ENCODE measurements around the gene STRIP2. TPM values are rescaled to one million over a fixed set of nuclear protein-coding genes. Genes with fewer than 3 reads are reported as not detected.

Gene STRIP2
- total and polyA plus RNA-seq, 2 of the 13 experiments (the other 11 are each of a cell fraction or from before 2014, with no cell fraction given) = 3.9 to 8.2 TPM

DNA sequence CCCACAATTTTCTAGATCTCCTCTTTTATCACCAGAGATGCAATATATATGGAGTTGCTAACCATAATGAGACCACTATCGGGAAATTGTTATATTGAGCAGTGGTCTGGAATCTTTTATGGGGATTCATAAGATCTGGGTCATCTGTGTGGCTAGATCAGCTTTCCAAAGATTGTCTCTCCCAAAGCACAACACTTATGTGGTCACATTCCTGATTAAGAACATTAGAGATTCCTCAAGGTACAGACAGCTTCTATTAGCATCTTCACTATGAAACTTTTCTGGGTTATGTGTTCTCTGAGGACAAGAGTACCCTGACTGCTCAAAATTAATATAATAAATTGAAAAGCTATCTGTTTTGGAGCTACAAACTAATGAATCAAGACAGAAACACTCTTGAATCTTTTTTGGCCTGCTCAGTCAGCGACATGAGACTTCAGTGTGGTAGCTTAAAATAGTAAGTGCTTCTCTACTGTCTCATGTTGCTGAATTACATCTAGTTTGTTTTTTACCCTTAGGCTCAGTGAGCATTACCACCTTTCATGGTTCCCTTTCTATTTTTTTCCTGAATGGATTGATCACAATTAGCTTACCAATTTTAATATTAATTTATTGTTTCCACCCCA, 42.6 kb upstream of the STRIP2 start:
- intact Hi-C loops (cut with micrococcal nuclease; ENCODE audit: unreplicated experiment) = no loop called here
- Histone ChIP-seq H3K27ac (ENCODE audit: extremely low read length, insufficient read depth, low read length) (no peak overlapping the region), H3K9ac (ENCODE audit: insufficient read depth, low read depth, low read length) (no peak overlapping the region), H3K36me3 (replicated peaks in 1 of 2; ENCODE audit: control insufficient read depth in 1 of 2, insufficient read depth in 2 of 2, low read length in 2 of 2) (0 out of 5 replicates have a peak, but pooled peaks cover 0 to 3% of the 10 kb centered on the region in 2 experiments), H3K4me3 (replicated peaks in 1 of 3; ENCODE audit: insufficient read depth in 1 of 3, low read depth in 2 of 3, low read length in 3 of 3) (no peak overlapping the region), H3K27me3 (ENCODE audit: control insufficient read depth in 1 of 2, insufficient read depth in 2 of 2, low read length in 2 of 2) (no peaks in the 10 kb centered on the region), H3K79me2 (ENCODE audit: insufficient read depth, low read length) (no peaks in the 10 kb centered on the region), H3K9me3 (ENCODE audit: low read length) (no peaks in the 10 kb centered on the region), H3K4me2 (ENCODE audit: low read depth, low read length) (no peak overlapping the region), H3K4me1 (ENCODE audit: insufficient read depth, low read length) (peaks cover 7% of the 10 kb centered on the region), H2AFZ (ENCODE audit: low read length) (no peak overlapping the region), H4K20me1 (ENCODE audit: insufficient read depth, low read length) (no peaks in the 10 kb centered on the region)
- DNase-seq (ENCODE audit: low spot score) (no peak), ATAC-seq (no peak), FAIRE-seq (no peak)
- WGBS (ENCODE audit: low lambda C conversion rate) = 94% methylated on average over 2 of the region's 2 CpGs
- in situ Hi-C loops (cut with HindIII; ENCODE audit: extremely low pct_ligation_motif_present, low pct_unique_long_range_greater_than_20kb) = no loop called here
- POLR2A ChIA-PET = no interaction called here
- CTCF ChIA-PET (ENCODE audit: low intra/inter-chr PET ratio, low total read pairs) = no interaction called here
- no TSS peak for BruUV-seq (replicated peaks)
- TF ChIP-seq, protein P1, sequence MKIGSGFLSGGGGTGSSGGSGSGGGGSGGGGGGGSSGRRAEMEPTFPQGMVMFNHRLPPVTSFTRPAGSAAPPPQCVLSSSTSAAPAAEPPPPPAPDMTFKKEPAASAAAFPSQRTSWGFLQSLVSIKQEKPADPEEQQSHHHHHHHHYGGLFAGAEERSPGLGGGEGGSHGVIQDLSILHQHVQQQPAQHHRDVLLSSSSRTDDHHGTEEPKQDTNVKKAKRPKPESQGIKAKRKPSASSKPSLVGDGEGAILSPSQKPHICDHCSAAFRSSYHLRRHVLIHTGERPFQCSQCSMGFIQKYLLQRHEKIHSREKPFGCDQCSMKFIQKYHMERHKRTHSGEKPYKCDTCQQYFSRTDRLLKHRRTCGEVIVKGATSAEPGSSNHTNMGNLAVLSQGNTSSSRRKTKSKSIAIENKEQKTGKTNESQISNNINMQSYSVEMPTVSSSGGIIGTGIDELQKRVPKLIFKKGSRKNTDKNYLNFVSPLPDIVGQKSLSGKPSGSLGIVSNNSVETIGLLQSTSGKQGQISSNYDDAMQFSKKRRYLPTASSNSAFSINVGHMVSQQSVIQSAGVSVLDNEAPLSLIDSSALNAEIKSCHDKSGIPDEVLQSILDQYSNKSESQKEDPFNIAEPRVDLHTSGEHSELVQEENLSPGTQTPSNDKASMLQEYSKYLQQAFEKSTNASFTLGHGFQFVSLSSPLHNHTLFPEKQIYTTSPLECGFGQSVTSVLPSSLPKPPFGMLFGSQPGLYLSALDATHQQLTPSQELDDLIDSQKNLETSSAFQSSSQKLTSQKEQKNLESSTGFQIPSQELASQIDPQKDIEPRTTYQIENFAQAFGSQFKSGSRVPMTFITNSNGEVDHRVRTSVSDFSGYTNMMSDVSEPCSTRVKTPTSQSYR (CRISPR knock-in tag; IDR thresholded peaks at IDR 0.05; ENCODE audit: borderline replicate concordance) = no peak
- TF ChIP-seq, protein P2, sequence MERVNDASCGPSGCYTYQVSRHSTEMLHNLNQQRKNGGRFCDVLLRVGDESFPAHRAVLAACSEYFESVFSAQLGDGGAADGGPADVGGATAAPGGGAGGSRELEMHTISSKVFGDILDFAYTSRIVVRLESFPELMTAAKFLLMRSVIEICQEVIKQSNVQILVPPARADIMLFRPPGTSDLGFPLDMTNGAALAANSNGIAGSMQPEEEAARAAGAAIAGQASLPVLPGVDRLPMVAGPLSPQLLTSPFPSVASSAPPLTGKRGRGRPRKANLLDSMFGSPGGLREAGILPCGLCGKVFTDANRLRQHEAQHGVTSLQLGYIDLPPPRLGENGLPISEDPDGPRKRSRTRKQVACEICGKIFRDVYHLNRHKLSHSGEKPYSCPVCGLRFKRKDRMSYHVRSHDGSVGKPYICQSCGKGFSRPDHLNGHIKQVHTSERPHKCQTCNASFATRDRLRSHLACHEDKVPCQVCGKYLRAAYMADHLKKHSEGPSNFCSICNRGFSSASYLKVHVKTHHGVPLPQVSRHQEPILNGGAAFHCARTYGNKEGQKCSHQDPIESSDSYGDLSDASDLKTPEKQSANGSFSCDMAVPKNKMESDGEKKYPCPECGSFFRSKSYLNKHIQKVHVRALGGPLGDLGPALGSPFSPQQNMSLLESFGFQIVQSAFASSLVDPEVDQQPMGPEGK (CRISPR knock-in tag; IDR thresholded peaks at IDR 0.05) = no peak
- no peak for TF ChIP-seq FOXK2 (IDR thresholded peaks at IDR 0.05)
- TF ChIP-seq ZNF713 (CRISPR knock-in tag; IDR thresholded peaks at IDR 0.05) = no peak
- no peak for TF ChIP-seq ATM (IDR thresholded peaks at IDR 0.05; ENCODE audit: borderline replicate concordance)
- TF ChIP-seq AHR (CRISPR knock-in tag; IDR thresholded peaks at IDR 0.05) = no peak
- no peak for TF ChIP-seq ZSCAN20 (CRISPR knock-in tag; IDR thresholded peaks at IDR 0.05; ENCODE audit: borderline replicate concordance)
- no peak for TF ChIP-seq CHD2 (IDR thresholded peaks at IDR 0.05; ENCODE audit: low read depth, low read length)
- TF ChIP-seq, protein P3, sequence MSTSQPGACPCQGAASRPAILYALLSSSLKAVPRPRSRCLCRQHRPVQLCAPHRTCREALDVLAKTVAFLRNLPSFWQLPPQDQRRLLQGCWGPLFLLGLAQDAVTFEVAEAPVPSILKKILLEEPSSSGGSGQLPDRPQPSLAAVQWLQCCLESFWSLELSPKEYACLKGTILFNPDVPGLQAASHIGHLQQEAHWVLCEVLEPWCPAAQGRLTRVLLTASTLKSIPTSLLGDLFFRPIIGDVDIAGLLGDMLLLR (CRISPR knock-in tag; IDR thresholded peaks at IDR 0.05) = no peak
- TF ChIP-seq ATF7-NPFF (CRISPR knock-in tag; IDR thresholded peaks at IDR 0.05; ENCODE audit: low read depth) = no peak
- TF ChIP-seq, protein P4, sequence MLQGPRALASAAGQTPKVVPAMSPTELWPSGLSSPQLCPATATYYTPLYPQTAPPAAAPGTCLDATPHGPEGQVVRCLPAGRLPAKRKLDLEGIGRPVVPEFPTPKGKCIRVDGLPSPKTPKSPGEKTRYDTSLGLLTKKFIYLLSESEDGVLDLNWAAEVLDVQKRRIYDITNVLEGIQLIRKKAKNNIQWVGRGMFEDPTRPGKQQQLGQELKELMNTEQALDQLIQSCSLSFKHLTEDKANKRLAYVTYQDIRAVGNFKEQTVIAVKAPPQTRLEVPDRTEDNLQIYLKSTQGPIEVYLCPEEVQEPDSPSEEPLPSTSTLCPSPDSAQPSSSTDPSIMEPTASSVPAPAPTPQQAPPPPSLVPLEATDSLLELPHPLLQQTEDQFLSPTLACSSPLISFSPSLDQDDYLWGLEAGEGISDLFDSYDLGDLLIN (CRISPR knock-in tag; IDR thresholded peaks at IDR 0.05; ENCODE audit: borderline replicate concordance) = no peak
- no peak for TF ChIP-seq HNRNPH1 (optimal IDR thresholded peaks at IDR 0.05; ENCODE audit: low read depth, low read length)
- no peak for TF ChIP-seq WIZ (CRISPR knock-in tag; IDR thresholded peaks at IDR 0.05)
- no peak for TF ChIP-seq ZFP82 (CRISPR knock-in tag; IDR thresholded peaks at IDR 0.05; ENCODE audit: borderline replicate concordance)
- no peak for TF ChIP-seq ZNF180 (CRISPR knock-in tag; IDR thresholded peaks at IDR 0.05; ENCODE audit: borderline replicate concordance, low read depth)
- no peak for TF ChIP-seq ETV5 (CRISPR knock-in tag; IDR thresholded peaks at IDR 0.05; ENCODE audit: borderline replicate concordance)
